Measurements from ENCODE around the gene ANXA4.
"Not testable (repeated sequence)": the region's sequence is repeated elsewhere in the genome, so short reads cannot be mapped to it uniquely, and the experiment has no call there.

Gene ANXA4

DNA sequence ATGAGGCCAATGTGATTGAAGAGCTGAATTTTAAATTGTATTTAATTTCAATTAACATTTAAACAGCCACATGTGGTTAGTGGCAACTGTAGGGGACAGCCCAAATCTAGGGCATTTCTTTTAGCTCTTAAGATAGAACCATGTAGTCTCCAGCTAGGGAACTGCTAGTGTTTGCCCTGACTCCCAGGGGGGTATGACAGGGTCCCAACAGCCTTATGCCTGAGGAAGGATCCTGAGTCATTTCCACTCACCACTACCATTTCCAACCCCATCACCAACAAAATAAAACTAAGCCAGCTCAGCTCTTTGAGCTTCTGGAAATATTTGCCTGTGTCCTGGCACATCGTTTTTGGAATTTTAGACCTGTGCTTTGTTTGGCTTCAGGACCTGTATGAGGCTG is 73.8 kb downstream of the ANXA4 start:
- no peaks in the 10 kb centered on the region for H3K9me3 ChIP-seq (ENCODE audit: control insufficient read depth in 5 of 5, low read length in 5 of 5)
- H3K36me3 ChIP-seq (ENCODE audit: control insufficient read depth in 5 of 5, insufficient read depth in 5 of 5, low read length in 5 of 5) = peaks cover 19 to 51% (median 32%) of the 10 kb centered on the region in 5 donors
- H3K27ac ChIP-seq (ENCODE audit: low read depth, low read length) = no peak overlapping the region
- peak overlapping the region in 1 of 5 donors; percentile 20 for H3K9ac ChIP-seq (ENCODE audit: low read length in 5 of 5)
- no peak overlapping the region for H3K4me3 ChIP-seq (ENCODE audit: low read depth in 1 of 5, low read length in 5 of 5)
- H3K27me3 ChIP-seq (ENCODE audit: control insufficient read depth in 5 of 5, insufficient read depth in 4 of 5, low read length in 5 of 5) = no peaks in the 10 kb centered on the region
- peaks cover 0 to 22% (median 4%) of the 10 kb centered on the region in 5 donors for H3K4me1 ChIP-seq (ENCODE audit: control insufficient read depth in 5 of 5, insufficient read depth in 5 of 5, low read length in 5 of 5)

DNA sequence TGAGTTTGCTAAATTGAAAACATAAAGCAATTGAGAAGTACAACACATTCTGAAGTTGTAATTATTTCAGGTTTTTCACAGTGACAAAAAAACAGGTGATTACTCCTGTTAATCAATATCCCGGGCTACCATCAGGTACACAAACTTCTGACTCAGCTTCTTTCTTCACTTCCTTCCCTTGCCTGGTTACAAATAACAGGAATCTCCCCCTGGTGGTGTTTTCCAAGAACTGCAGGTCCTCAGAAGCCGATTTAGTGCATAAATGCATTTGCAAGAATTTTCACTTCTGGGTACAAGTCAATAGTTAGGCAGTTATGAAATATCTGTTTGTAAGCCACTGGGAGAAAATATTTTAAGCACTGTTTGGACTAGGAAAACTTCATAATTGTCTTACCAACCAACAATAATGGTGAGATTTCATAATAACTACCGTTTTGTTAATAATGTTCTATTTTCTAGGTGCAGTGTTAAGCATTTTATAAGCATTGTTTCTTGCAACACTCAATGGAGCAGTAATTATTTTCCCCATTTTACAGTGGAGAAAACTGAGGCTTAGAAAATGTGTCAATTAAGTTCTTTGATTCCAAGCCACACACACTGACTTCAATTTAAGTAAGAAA is 75.1 kb downstream of the ANXA4 start:
- H3K9me3 ChIP-seq (ENCODE audit: control insufficient read depth in 5 of 5, low read length in 5 of 5) = no peaks in the 10 kb centered on the region
- no peak overlapping the region for H3K4me3 ChIP-seq (ENCODE audit: low read depth in 1 of 5, low read length in 5 of 5)
- peaks cover 0 to 23% (median 4%) of the 10 kb centered on the region in 5 donors for H3K4me1 ChIP-seq (ENCODE audit: control insufficient read depth in 5 of 5, insufficient read depth in 5 of 5, low read length in 5 of 5)
- H3K9ac ChIP-seq (ENCODE audit: low read length in 5 of 5) = no peak overlapping the region
- H3K36me3 ChIP-seq (ENCODE audit: control insufficient read depth in 5 of 5, insufficient read depth in 5 of 5, low read length in 5 of 5) = peaks cover 19 to 50% (median 25%) of the 10 kb centered on the region in 5 donors
- peak overlapping the region; percentile 39 for H3K27ac ChIP-seq (ENCODE audit: low read depth, low read length)
- H3K27me3 ChIP-seq (ENCODE audit: control insufficient read depth in 5 of 5, insufficient read depth in 4 of 5, low read length in 5 of 5) = no peaks in the 10 kb centered on the region

- Histone ChIP-seq H3K4me1 (ENCODE audit: control insufficient read depth in 5 of 5, insufficient read depth in 5 of 5, low read length in 5 of 5) (peaks cover 0 to 23% (median 4%) of the 10 kb centered on the region in 5 donors), H3K27me3 (ENCODE audit: control insufficient read depth in 5 of 5, insufficient read depth in 4 of 5, low read length in 5 of 5) (no peaks in the 10 kb centered on the region), H3K27ac (ENCODE audit: low read depth, low read length) (peak overlapping the region; percentile 39), H3K36me3 (ENCODE audit: control insufficient read depth in 5 of 5, insufficient read depth in 5 of 5, low read length in 5 of 5) (peaks cover 14 to 45% (median 17%) of the 10 kb centered on the region in 5 donors), H3K9me3 (ENCODE audit: control insufficient read depth in 5 of 5, low read length in 5 of 5) (no peaks in the 10 kb centered on the region), H3K4me3 (ENCODE audit: low read depth in 1 of 5, low read length in 5 of 5) (no peak overlapping the region), H3K9ac (ENCODE audit: low read length in 5 of 5) (no peak overlapping the region)
Observed at GRCh38 chr2:69817729-69818501, 76.0 kb downstream of the ANXA4 start.

DNA sequence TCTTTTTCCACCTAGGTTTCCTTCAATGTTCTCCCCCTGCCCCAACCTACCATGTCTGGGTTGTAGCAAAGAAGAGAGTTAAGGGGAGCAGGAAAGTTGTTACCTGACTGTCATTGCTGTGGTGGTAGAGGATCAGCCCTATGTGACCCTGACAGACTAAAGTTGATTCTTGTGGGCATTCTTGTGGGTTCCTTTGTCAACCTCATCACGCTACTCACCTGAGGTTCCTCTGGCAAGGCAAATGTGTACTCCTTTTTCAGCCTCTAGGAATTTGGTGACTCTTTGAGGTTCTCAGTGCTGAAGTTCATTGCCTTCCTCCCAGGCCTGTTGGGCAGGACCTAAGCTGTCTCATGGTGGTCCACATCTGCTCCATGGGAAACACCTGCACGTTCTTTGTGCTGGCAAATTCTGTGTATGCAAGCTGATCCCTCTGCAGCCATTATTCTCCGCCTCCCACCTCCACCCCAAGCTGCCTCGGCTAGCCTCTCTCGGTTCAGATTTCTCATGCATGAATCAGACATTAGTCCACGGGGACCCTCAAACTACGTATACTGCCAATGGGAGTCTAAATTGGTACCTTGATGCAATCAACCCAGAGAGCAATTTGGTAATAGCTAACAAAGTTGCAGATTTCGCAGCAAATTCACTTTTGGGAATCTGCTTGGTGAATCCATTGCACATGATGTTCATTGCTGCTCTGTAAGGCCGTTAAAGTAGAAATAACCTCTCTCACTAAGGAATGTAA is 86.0 kb downstream of the ANXA4 start:
- H3K27me3 ChIP-seq (ENCODE audit: control insufficient read depth in 5 of 5, insufficient read depth in 4 of 5, low read length in 5 of 5) = no peaks in the 10 kb centered on the region
- peak overlapping the region; percentile 98 for H3K27ac ChIP-seq (ENCODE audit: low read depth, low read length)
- no peaks in the 10 kb centered on the region for H3K9me3 ChIP-seq (ENCODE audit: control insufficient read depth in 5 of 5, low read length in 5 of 5)
- H3K4me1 ChIP-seq (ENCODE audit: control insufficient read depth in 5 of 5, insufficient read depth in 5 of 5, low read length in 5 of 5) = peaks cover 0 to 42% (median 29%) of the 10 kb centered on the region in 5 donors
- no peak overlapping the region for H3K9ac ChIP-seq (ENCODE audit: low read length in 5 of 5)
- H3K4me3 ChIP-seq (ENCODE audit: low read depth in 1 of 5, low read length in 5 of 5) = no peak overlapping the region
- peaks cover 0 to 6% (median 0%) of the 10 kb centered on the region in 5 donors for H3K36me3 ChIP-seq (ENCODE audit: control insufficient read depth in 5 of 5, insufficient read depth in 5 of 5, low read length in 5 of 5)

DNA sequence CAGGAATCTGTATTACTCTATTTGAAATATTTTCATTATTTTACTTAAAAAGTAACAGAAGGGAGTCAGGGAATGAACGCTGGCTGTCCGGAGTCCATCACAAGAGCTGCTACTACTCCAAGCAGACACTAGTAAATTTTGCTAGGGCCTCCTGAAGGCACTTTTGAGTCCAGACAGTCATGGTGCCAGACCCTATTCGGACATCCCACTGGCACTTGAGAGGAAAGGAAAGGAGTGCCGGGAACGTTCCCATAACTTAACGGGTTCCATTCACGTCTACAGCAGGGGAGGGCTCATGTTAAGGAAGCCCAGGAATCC is 87.0 kb downstream of the ANXA4 start:
- Histone ChIP-seq H3K27me3 (ENCODE audit: control insufficient read depth in 5 of 5, insufficient read depth in 4 of 5, low read length in 5 of 5) (no peaks in the 10 kb centered on the region), H3K4me3 (ENCODE audit: low read depth in 1 of 5, low read length in 5 of 5) (peak overlapping the region; percentile 87 to 99 (median 89)), H3K27ac (ENCODE audit: low read depth, low read length) (peak overlapping the region; percentile 98), H3K9me3 (ENCODE audit: control insufficient read depth in 5 of 5, low read length in 5 of 5) (no peaks in the 10 kb centered on the region), H3K9ac (ENCODE audit: low read length in 5 of 5) (peak overlapping the region; percentile 81 to 96 (median 96)), H3K36me3 (ENCODE audit: control insufficient read depth in 5 of 5, insufficient read depth in 5 of 5, low read length in 5 of 5) (peaks cover 0 to 6% (median 0%) of the 10 kb centered on the region in 5 donors), H3K4me1 (ENCODE audit: control insufficient read depth in 5 of 5, insufficient read depth in 5 of 5, low read length in 5 of 5) (peaks cover 0 to 42% (median 29%) of the 10 kb centered on the region in 5 donors)

GRCh38 chr2:69829256-69830044 is 87.5 kb downstream of the ANXA4 start, which contains the start of gene GMCL1:
Gene GMCL1, plus strand, starts transcription at chr2:69829660. Its CDS starts 233 bp downstream, at chr2:69829893.
- H3K4me1 ChIP-seq (ENCODE audit: control insufficient read depth in 5 of 5, insufficient read depth in 5 of 5, low read length in 5 of 5) = peaks cover 0 to 42% (median 29%) of the 10 kb centered on the region in 5 donors
- peak within 1 kb of the TSS; percentile 81 to 96 (median 96) for H3K9ac ChIP-seq (ENCODE audit: low read length in 5 of 5)
- peaks cover 0 to 6% (median 0%) of the 10 kb centered on the region in 5 donors for H3K36me3 ChIP-seq (ENCODE audit: control insufficient read depth in 5 of 5, insufficient read depth in 5 of 5, low read length in 5 of 5)
- no peaks in the 10 kb centered on the region for H3K27me3 ChIP-seq (ENCODE audit: control insufficient read depth in 5 of 5, insufficient read depth in 4 of 5, low read length in 5 of 5)
- peak within 1 kb of the TSS; percentile 87 to 99 (median 89) for H3K4me3 ChIP-seq (ENCODE audit: low read depth in 1 of 5, low read length in 5 of 5)
- no peaks in the 10 kb centered on the region for H3K9me3 ChIP-seq (ENCODE audit: control insufficient read depth in 5 of 5, low read length in 5 of 5)
- H3K27ac ChIP-seq (ENCODE audit: low read depth, low read length) = peak within 1 kb of the TSS; percentile 98

- peak overlapping the region; percentile 41 to 96 (median 79) for H3K9ac ChIP-seq (ENCODE audit: low read length in 5 of 5)
- H3K27me3 ChIP-seq (ENCODE audit: control insufficient read depth in 5 of 5, insufficient read depth in 4 of 5, low read length in 5 of 5) = no peaks in the 10 kb centered on the region
- H3K27ac ChIP-seq (ENCODE audit: low read depth, low read length) = peak overlapping the region; percentile 29
Observed at GRCh38 chr2:69830045-69830905, 88.3 kb downstream of the ANXA4 start.

DNA sequence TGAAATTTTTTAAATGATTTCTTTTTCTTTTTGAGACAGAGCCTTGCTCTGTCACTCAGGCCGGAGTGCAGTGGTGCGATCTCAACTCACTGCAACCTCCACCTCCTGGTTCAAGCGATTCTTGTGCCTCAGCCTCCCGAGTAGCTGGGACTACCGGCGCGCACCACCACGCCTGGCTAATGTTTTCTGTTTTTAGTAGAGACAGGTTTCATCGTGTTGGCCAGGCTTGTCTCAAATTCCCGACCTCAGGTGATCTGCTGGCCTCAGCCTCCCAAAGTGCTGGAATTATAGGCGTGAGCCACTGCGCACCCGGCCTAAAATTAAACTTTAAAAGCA is 88.9 kb downstream of the ANXA4 start:
- not testable (repeated sequence) for H3K9me3 ChIP-seq (ENCODE audit: control insufficient read depth in 5 of 5, low read length in 5 of 5); H3K27ac ChIP-seq (ENCODE audit: low read depth, low read length); H3K9ac ChIP-seq (ENCODE audit: low read length in 5 of 5); H3K27me3 ChIP-seq (ENCODE audit: control insufficient read depth in 5 of 5, insufficient read depth in 4 of 5, low read length in 5 of 5); H3K36me3 ChIP-seq (ENCODE audit: control insufficient read depth in 5 of 5, insufficient read depth in 5 of 5, low read length in 5 of 5)
- Histone ChIP-seq H3K4me3 (ENCODE audit: low read depth in 1 of 5, low read length in 5 of 5) (peak overlapping the region in 3 of 5 donors; percentile 87 to 96 (median 89)), H3K4me1 (ENCODE audit: control insufficient read depth in 5 of 5, insufficient read depth in 5 of 5, low read length in 5 of 5) (peaks cover 0 to 42% (median 29%) of the 10 kb centered on the region in 5 donors)

More at GRCh38 chr2:69830045-69830905, 88.3 kb downstream of the ANXA4 start:
- H3K9me3 ChIP-seq (ENCODE audit: control insufficient read depth in 5 of 5, low read length in 5 of 5) = no peaks in the 10 kb centered on the region
- H3K4me3 ChIP-seq (ENCODE audit: low read depth in 1 of 5, low read length in 5 of 5) = peak overlapping the region; percentile 80 to 99 (median 89)
- H3K36me3 ChIP-seq (ENCODE audit: control insufficient read depth in 5 of 5, insufficient read depth in 5 of 5, low read length in 5 of 5) = peaks cover 0 to 6% (median 0%) of the 10 kb centered on the region in 5 donors
- H3K4me1 ChIP-seq (ENCODE audit: control insufficient read depth in 5 of 5, insufficient read depth in 5 of 5, low read length in 5 of 5) = peaks cover 0 to 42% (median 29%) of the 10 kb centered on the region in 5 donors

Measured in subcutaneous abdominal adipose tissue (tissue), 5 donors.